ENCODE results near the gene PLCB1.

The PLCB1 gene

GRCh38 chr20:8505476-8506200, 373.6 kb downstream of the PLCB1 start:
- DNase-seq (ENCODE audit: low spot score), result no peak

GRCh38 chr20:8507231-8507630, 375.2 kb downstream of the PLCB1 start:
- no peak for DNase-seq (ENCODE audit: low spot score)

GRCh38 chr20:8509809-8510208, 377.7 kb downstream of the PLCB1 start:
- DNase-seq (ENCODE audit: low spot score), result no peak

- no peak for DNase-seq (ENCODE audit: low spot score)
Measured at GRCh38 chr20:8510808-8511207, 378.7 kb downstream of the PLCB1 start.

GRCh38 chr20:8512003-8512402, 379.9 kb downstream of the PLCB1 start:
- no peak for DNase-seq (ENCODE audit: low spot score)

- no peak for DNase-seq (ENCODE audit: low spot score)
Measured at GRCh38 chr20:8515810-8516435, 383.9 kb downstream of the PLCB1 start.

- DNase-seq (ENCODE audit: low spot score), result no peak
Measured at GRCh38 chr20:8518878-8519277, 386.8 kb downstream of the PLCB1 start.

GRCh38 chr20:8519887-8520286, 387.8 kb downstream of the PLCB1 start:
- DNase-seq (ENCODE audit: low spot score), result no peak

GRCh38 chr20:8522168-8522567, 390.1 kb downstream of the PLCB1 start:
- no peak for DNase-seq (ENCODE audit: low spot score)

GRCh38 chr20:8523684-8524083, 391.6 kb downstream of the PLCB1 start:
- no peak for DNase-seq (ENCODE audit: low spot score)

GRCh38 chr20:8524101-8525016, 392.3 kb downstream of the PLCB1 start:
- no peak for DNase-seq (ENCODE audit: low spot score)

- no peak for DNase-seq (ENCODE audit: low spot score)
Measured at GRCh38 chr20:8525017-8525343, 392.9 kb downstream of the PLCB1 start.

GRCh38 chr20:8526610-8527009, 394.5 kb downstream of the PLCB1 start:
- DNase-seq (ENCODE audit: low spot score), result no peak

- DNase-seq (ENCODE audit: low spot score), result no peak
Measured at GRCh38 chr20:8527998-8528723, 396.1 kb downstream of the PLCB1 start.

- no peak for DNase-seq (ENCODE audit: low spot score)
Measured at GRCh38 chr20:8530022-8530421, 398.0 kb downstream of the PLCB1 start.

- no peak for DNase-seq (ENCODE audit: low spot score)
Measured at GRCh38 chr20:8532169-8532568, 400.1 kb downstream of the PLCB1 start.

GRCh38 chr20:8534368-8535160, 402.5 kb downstream of the PLCB1 start:
- DNase-seq (ENCODE audit: low spot score), result no peak

- DNase-seq (ENCODE audit: low spot score), result no peak
Measured at GRCh38 chr20:8535403-8536261, 403.6 kb downstream of the PLCB1 start.

GRCh38 chr20:8536262-8536618, 404.2 kb downstream of the PLCB1 start:
- DNase-seq (ENCODE audit: low spot score), result no peak

- DNase-seq (ENCODE audit: low spot score), result no peak
Measured at GRCh38 chr20:8540466-8540865, 408.4 kb downstream of the PLCB1 start.

- DNase-seq (ENCODE audit: low spot score), result no peak
Measured at GRCh38 chr20:8542110-8542486, 410.0 kb downstream of the PLCB1 start.
